NCI-H1105 (cell line): Measurements from ENCODE around the gene TMEM259.

Experiments
- DNase-seq: peaks from one replicate; lab custom pipeline; 2025; lab: John Stamatoyannopoulos, UW

The TMEM259 gene

DNA sequence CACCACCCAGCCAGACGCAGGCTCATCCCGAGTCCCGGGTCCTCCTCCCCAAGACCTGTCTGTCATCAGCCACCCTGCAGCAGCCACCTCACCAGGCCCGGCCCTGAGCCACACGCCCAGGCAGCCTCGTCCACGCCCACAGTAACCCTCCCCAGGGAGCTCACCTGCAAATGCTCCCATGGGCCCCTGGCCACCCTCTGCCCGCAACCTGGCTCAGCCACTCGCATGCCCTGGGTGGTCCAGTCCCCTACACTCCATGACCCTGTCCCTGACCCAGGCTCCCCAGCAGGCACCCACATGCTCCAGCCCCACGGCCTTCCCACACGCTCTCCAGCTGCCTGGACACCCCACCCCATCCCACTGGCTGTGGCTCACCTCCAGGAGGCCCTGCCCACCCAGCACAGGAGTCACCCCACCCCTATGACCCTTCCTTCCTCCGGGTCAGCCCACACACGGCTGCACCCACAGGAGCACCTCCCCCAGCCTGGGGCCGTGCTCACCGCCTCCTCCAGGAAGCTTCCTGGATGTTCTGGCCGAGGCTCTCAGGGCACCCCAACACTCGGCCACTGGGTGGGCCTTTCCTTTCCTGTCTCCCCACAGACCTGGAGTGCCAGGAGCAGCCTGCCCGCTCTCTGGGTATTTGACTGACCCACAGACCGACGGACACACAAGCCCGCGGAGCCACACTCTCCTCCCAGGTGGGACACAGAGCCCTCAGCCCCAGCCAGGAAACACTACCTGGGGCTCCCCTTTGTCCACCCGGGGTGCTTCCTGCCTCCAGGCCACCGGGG, 3.6 kb downstream of the TMEM259 start:
- no peak for DNase-seq

DNA sequence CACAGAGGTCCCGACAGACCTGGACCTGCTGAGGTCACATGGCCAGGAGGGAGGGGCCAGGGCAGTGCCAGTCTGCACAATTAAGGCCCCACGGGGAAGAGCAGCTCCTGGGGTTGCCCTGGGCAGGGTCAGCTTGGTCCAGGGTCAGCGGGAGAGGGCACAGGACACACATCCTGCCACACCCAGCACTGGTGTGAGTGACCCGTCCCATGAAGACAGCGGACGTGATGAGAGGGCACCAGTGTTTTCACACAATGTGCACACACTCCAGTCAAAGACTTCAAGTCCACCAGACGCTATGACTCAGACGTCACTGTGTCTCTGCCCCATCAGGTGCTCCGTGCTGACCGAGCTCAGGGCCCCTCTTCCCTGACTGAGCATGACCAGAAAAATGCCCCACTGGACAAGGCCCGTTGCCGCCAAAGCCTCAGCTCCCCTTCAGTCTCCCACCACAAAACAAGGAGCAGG, 4.2 kb downstream of the TMEM259 start:
- no peak for DNase-seq

- DNase-seq: no peak
These were observed 4.9 kb downstream of the TMEM259 start for GRCh38 chr19:1015782-1016646.

GRCh38 chr19:1015061-1015781, 5.7 kb downstream of the TMEM259 start:
- no peak for DNase-seq

- DNase-seq: no peak
These were observed 6.5 kb downstream of the TMEM259 start for GRCh38 chr19:1014161-1015060.

GRCh38 chr19:1013218-1013617, 7.7 kb downstream of the TMEM259 start:
- no peak for DNase-seq

DNA sequence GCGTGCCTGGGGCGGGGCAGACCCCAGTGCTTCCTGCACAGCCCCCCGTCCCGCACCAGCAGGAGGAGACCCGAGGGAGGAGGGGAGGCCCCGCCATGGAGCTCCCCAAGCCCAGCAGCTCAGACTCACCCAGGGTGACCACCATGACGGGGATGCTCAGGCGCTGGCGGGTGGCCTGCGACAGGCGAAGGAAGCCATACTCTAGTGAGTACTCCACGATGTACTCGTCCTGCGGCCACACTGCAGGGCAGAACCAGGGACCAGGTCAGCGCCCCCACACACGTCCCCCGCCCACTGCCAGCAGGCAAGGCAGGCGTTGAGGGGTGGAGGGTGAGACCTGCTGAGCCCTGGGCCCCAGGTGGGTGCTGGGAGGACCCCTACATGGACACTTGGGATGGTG, 8.6 kb downstream of the TMEM259 start:
- no peak for DNase-seq

GRCh38 chr19:1011831-1012333, 9.0 kb downstream of the TMEM259 start:
- DNase-seq: no peak

DNA sequence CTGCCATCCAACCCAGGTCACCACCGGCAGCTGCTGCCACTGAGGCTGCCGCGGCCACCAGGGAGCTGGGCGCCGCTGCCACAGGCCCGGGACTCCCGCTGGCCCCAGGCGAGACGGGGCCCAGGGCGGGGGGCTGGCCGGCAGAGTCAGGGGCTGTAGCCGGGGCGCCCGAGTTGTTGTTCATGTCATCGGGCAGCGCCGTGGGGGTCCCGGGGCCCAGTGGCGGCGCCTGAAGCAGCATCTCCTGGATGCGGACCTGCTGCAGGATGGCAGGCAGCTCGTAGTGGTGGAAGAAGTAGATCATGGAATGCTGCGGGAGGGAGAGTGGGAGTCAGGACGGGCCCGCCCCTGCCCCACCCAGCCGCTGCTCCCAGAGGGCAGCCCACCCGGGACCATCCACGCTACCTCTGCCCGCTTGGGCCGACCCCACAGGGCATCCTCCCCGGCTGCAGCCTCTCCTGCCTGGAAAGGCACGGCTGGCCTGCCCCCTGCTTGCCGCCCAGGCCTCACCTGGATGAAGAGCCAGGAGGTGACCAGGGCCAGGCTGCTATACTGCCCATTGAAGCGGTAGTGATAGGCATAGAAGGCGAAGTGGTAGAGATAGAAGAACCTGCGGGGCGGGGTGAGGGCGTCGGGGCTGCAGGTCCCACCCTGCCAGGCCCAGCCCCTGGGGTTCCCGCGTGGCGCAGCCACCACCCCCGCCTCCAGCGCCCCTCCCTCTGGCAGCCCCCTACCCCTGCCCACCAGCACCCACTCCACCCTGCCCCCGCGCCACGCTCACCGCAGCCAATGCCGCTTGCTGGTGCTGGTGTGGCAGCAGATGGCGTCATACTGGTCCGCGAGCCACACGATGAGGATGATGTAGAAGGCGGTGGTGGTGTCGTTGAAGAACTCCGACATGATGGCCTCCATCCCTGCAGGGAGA, 10.1 kb downstream of the TMEM259 start:
- no peak for DNase-seq

- no peak for DNase-seq
These were observed 10.9 kb downstream of the TMEM259 start for GRCh38 chr19:1009981-1010538.

- no peak for DNase-seq
These were observed 11.6 kb downstream of the TMEM259 start for GRCh38 chr19:1009041-1009980.

DNA sequence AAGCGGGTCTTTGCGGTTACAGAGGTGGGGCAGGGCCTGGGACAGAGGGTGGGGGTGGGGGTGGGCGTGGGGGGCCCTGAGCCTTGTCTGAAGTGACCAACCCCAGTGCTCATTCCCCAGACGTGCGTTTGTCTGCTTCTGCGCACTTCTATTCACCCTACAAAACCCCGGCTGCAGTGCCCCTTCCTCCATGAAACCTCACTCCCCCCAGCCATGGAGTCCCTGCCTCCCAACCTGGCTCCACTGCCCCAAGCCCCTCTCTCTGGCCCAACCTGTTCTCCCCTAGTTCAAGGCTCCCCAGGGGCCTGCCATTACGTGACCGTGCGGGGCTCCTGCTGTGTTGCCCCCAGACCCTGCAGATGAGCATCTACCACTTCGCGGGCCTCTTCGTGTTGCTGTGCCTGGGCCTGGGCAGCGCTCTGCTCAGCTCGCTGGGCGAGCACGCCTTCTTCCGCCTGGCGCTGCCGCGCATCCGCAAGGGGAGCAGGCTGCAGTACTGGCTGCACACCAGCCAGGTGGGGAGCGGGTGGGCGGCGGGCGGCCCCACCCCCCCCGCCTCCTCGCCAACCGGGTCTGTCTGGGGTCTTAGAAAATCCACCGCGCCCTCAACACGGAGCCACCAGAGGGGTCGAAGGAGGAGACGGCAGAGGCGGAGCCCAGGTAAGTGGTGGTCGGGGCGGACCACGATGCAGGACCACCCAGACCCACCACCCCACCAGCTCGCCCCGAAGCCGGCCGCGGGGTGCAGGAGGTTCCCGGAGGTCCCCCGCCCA, 12.5 kb downstream of the TMEM259 start:
- DNase-seq: no peak

- no peak for DNase-seq
These were observed 13.3 kb downstream of the TMEM259 start for GRCh38 chr19:1007399-1008251.

DNA sequence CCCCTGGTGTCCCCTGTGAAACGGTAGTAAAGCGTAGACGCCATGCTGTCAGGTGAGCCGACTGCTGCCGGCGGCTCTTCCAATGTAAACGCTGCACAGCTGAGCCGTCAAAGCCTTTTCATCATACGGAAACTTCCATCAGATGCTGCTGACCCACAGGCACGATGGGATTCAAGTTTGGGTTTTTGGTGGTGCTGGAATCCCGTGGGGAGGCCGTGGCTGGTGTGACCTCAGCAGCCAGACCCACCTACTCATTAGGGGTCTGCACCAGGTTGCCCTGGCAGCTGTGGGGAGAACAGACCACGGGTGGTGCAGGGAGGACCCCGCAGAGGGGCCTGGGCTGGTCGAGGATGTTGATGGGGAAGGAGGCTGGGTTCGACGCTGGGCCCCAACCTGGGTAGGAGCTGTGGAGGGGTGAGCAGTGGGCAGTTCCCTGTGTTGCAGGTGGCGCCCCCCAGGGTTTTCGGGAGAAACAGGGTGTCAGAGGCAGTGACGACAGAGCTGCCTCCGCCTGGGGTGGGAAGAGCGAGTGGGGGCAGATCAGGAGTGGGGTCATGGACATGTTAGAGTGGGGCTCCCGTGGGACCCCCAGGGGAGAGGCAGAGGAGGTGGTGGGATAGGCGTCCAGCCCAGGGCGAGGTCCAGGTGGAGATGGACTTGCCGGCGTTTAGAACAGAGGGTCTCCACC, 14.1 kb downstream of the TMEM259 start:
- no peak for DNase-seq

GRCh38 chr19:1004803-1005664, 15.9 kb downstream of the TMEM259 start:
- no peak for DNase-seq
